Mesenchymal stem cell (in vitro differentiated cells and primary cell): ENCODE measurements around the gene IFT52.

Source experiments
- DNase-seq: peaks from one replicate; pipeline ENCODE4 v3.0.0-alpha.2; 2013
- H2AFZ ChIP-seq: one replicate; pipeline ENCODE4 v1.6.1; 2013; ENCODE audit warnings: low read depth, mild to moderate bottlenecking, control low read depth, inconsistent platforms, low read length, moderate library complexity
- H2AK5ac ChIP-seq: 2 replicates; pipeline ENCODE4 v1.6.1; 2013; ENCODE audit warnings: low read length, moderate library complexity, mild to moderate bottlenecking, inconsistent platforms; ENCODE audit not compliant: severe bottlenecking
- H2BK120ac ChIP-seq: one replicate; pipeline ENCODE4 v1.6.1; 2013; ENCODE audit warnings: low read depth, mild to moderate bottlenecking, inconsistent platforms, low read length, moderate library complexity
- H2BK12ac ChIP-seq, 2 experiments: one replicate each; pipeline ENCODE4 v1.6.1; 2013; ENCODE audit warnings: inconsistent platforms in 2 of 2, low read length in 2 of 2, mild to moderate bottlenecking in 2 of 2, moderate library complexity in 2 of 2, control low read depth in 1 of 2
- H2BK15ac ChIP-seq: one replicate; pipeline ENCODE4 v1.6.1; 2013; ENCODE audit warnings: mild to moderate bottlenecking, low read depth, inconsistent platforms; ENCODE audit not compliant: poor library complexity, severe bottlenecking
- H2BK5ac ChIP-seq: 2 replicates; pipeline ENCODE4 v1.6.1; 2013; ENCODE audit warnings: low read depth, mild to moderate bottlenecking, low read length, control low read depth, inconsistent platforms; ENCODE audit not compliant: poor library complexity, severe bottlenecking
- H3K14ac ChIP-seq, 2 experiments: one replicate each; pipeline ENCODE4 v1.6.1; 2013; ENCODE audit warnings: inconsistent platforms in 2 of 2, low read length in 2 of 2, control low read depth in 1 of 2, mild to moderate bottlenecking in 1 of 2, moderate library complexity in 1 of 2
- H3K18ac ChIP-seq, 2 experiments: one replicate each; pipeline ENCODE4 v1.6.1; 2013; ENCODE audit warnings: inconsistent platforms in 2 of 2, low read length in 2 of 2, control low read depth in 1 of 2, low read depth in 1 of 2, mild to moderate bottlenecking in 1 of 2
- H3K23ac ChIP-seq, 2 experiments: one replicate each; pipeline ENCODE4 v1.6.1; 2013; ENCODE audit warnings: inconsistent platforms in 2 of 2, low read length in 2 of 2, mild to moderate bottlenecking in 2 of 2, moderate library complexity in 2 of 2, control low read depth in 1 of 2
- H3K27ac ChIP-seq: 2 replicates; pipeline ENCODE4 v1.5.1; 2013; ENCODE audit warnings: mild to moderate bottlenecking, moderate library complexity, low read length, control low read depth, inconsistent platforms; ENCODE audit not compliant: poor library complexity, severe bottlenecking
- H3K27me3 ChIP-seq, 2 experiments: 2 replicates each; pipeline versions ENCODE4 v1.6.1 to v1.7.0; 2013; ENCODE audit warnings: low read length in 2 of 2, mild to moderate bottlenecking in 2 of 2, moderate library complexity in 2 of 2, control low read depth in 1 of 2, inconsistent platforms in 1 of 2; ENCODE audit not compliant: control insufficient read depth in 1 of 2, insufficient read depth in 1 of 2
- H3K36me3 ChIP-seq, 2 experiments: 2 replicates each; pipeline versions ENCODE4 v1.6.1 to v1.7.0; 2013; ENCODE audit warnings: low read length in 2 of 2, control low read depth in 1 of 2, inconsistent platforms in 1 of 2, low read depth in 1 of 2, mild to moderate bottlenecking in 1 of 2; ENCODE audit not compliant: insufficient read depth in 2 of 2, control insufficient read depth in 1 of 2
- H3K4ac ChIP-seq, 2 experiments: one replicate each; pipeline ENCODE4 v1.6.1; 2013; ENCODE audit warnings: inconsistent platforms in 2 of 2, low read length in 2 of 2, mild to moderate bottlenecking in 2 of 2, moderate library complexity in 2 of 2, control low read depth in 1 of 2, low read depth in 1 of 2
- H3K4me1 ChIP-seq: 2 replicates; pipeline ENCODE4 v1.6.1; 2013; ENCODE audit warnings: low read depth, low read length, control low read depth; ENCODE audit not compliant: control insufficient read depth, insufficient read depth
- H3K4me2 ChIP-seq: 2 replicates; pipeline ENCODE4 v1.6.1; 2013; ENCODE audit warnings: low read length, mild to moderate bottlenecking, inconsistent platforms; ENCODE audit not compliant: poor library complexity, severe bottlenecking
- H3K4me3 ChIP-seq, 2 experiments: 2 replicates each; pipeline versions ENCODE4 v1.5.1 to v1.7.0; 2013; ENCODE audit warnings: low read length in 2 of 2, mild to moderate bottlenecking in 2 of 2, control low read depth in 1 of 2, low read depth in 1 of 2; ENCODE audit not compliant: insufficient read depth in 1 of 2
- H3K79me1 ChIP-seq: replicated peaks from 2 replicates; pipeline ENCODE4 v1.6.1; 2013; ENCODE audit warnings: mild to moderate bottlenecking, control low read depth, low read length, inconsistent platforms; ENCODE audit not compliant: poor library complexity, severe bottlenecking
- H3K9ac ChIP-seq: 2 replicates; pipeline ENCODE4 v1.7.0; 2013; ENCODE audit warnings: mild to moderate bottlenecking, low read length, moderate library complexity
- H3K9me3 ChIP-seq: 2 replicates; pipeline ENCODE4 v1.7.0; 2013; ENCODE audit warnings: mild to moderate bottlenecking, low read length; ENCODE audit not compliant: control insufficient read depth
- H4K8ac ChIP-seq: one replicate; pipeline ENCODE4 v1.6.1; 2013; ENCODE audit warnings: inconsistent platforms, mild to moderate bottlenecking, low read length, moderate library complexity
- H4K91ac ChIP-seq: one replicate; pipeline ENCODE4 v1.6.1; 2013; ENCODE audit warnings: mild to moderate bottlenecking, low read length, inconsistent platforms
- WGBS: methylation state at CpG from one replicate; pipeline ENCODE4 v1.1.7; 2013; ENCODE audit warnings: mixed read lengths; 5-methylcytosine and 5-hydroxymethylcytosine counted together

IFT52 gene

DNA sequence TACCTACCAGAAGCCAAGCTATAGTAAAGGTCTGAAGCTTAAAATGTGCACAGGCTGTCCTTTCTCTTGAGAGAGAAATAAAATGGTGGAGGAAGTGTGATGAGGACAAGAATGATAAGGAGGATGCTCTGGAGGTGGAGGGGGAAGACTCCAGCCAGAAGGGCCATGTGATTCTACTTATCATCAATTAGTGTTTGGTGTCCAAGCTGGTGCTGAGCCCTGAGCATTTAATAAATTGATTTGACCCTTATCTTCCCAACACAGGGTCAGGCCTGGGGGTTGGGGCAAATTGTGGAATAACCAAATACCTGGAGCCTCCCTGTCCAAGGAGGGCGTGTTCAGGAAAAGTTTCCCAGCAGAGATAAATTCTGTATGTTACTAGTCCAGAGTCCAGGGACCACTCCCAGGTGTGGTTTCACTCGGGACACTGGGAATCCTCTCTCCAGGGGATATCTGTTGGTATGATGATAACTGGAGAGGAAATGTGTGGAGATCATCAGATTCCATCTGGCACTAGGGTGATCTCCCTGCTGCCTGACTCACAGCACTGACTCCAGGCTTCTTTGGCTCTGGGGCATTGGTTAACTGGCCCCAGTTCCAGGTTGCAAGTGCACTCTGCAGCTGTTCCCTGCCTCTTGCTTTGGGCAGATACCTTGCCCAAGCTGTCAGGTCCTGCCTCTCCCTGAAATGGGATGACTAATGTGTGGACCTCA is 72.4 kb downstream of the IFT52 start:
- WGBS, result 80% methylated on average over 2 of the region's 2 CpGs
- no peak overlapping the region for H4K91ac ChIP-seq
- no peak overlapping the region for H2AK5ac ChIP-seq

DNA sequence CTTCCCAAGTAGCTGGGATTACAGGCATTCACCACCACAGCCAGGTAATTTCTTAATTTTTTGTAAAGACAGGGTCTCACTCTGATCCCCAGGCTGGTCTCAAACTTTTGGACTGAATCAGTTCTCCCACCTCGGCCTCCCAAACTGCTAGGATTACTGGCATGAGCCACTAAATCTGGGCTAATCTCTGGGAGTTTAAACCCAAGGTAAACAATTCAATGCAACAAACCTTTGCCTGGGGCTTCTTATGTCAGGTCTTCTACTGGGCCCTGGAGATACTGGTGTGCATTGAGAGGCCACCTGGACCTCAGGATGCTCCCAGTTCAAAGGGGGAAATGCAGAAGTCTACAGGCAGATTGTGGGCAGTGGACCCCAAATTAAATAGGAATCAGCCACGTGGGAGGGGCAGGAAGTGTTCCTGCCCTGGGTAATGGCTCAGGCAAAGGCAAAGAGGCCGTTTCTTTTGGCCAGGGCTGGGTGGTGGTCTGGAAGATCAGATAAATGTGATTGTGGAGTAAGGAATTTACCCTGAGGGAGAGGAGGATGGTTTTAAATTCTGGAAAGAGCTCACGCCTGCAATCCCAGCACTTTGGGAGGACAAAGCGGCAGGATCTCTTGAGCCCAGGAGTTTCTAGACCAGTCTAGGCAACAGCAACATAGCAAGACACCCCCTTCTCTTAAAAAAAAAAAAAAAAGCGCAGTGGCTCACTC is 74.9 kb downstream of the IFT52 start:
- Histone ChIP-seq H3K4me2 (no peak overlapping the region), H3K79me1 (peaks cover 10% of the 10 kb centered on the region), H4K91ac (no peak overlapping the region)

More for the DNA sequence above, 72.4 kb downstream of the IFT52 start:
- Histone ChIP-seq H2BK5ac (no peak overlapping the region), H3K27ac (no peak overlapping the region), H3K23ac (no peak overlapping the region), H2BK120ac (no peak overlapping the region), H3K9ac (no peak overlapping the region), H3K4me2 (no peak overlapping the region), H3K18ac (no peak overlapping the region), H2AFZ (no peak overlapping the region), H3K4ac (no peak overlapping the region), H3K14ac (no peak overlapping the region), H3K9me3 (no peaks in the 10 kb centered on the region), H4K8ac (no peak overlapping the region), H2BK12ac (no peak overlapping the region), H3K27me3 (peaks cover 0 to 16% of the 10 kb centered on the region in 2 experiments), H3K79me1 (peaks cover 6% of the 10 kb centered on the region), H3K36me3 (no peaks in the 10 kb centered on the region), H3K4me3 (no peak overlapping the region), H2BK15ac (no peak overlapping the region), H3K4me1 (peaks cover 18% of the 10 kb centered on the region)
- peak; percentile 11 for DNase-seq

DNA sequence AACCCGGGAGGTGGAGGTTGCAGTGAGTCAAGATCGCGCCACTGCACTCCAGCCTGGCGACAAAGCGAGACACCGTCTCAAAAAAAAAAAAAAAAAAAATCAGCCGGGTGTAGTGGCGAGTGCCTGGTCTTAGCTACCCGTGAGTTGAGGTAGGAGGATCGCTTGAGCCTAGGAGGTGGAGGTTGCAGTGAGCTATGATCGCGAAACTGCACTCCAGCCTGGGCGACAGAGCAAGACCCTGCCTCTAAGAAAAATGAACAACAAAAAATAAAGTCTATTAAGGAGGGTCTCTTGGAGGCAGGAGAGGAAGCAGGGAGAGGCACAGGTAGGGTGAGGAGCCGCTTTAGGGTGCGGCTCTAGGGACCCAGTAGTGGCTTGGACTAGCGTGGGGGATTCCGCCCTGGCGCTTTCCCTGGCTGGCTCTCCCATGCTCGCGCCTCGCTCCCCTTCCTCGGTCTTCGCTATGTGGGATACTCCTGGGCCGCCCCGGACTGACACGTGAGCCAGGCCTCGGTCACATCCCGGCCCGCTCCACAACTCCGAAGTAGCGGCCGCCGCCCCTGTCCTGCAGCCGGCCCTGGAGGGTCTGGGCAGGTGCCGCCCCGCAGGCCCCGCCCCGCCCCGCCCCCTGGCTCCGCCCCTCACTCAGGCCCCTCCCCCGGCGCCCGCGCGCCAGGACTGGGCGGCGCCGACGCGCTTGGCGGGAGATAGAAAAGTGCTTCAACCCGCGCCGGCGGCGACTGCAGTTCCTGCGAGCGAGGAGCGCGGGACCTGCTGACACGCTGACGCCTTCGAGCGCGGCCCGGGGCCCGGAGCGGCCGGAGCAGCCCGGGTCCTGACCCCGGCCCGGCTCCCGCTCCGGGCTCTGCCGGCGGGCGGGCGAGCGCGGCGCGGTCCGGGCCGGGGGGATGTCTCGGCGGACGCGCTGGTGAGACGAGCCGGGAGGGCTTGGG is 75.9 kb downstream of the IFT52 start, which contains the start of gene MYBL2:
MYBL2 (plus strand) TSS at position 739 of the 953 bp plus-strand sequence; CDS start at position 909, 170 bp downstream.
- H2BK5ac ChIP-seq, result no peak within 1 kb of the TSS

More for the DNA sequence above, 74.9 kb downstream of the IFT52 start:
- H2BK120ac ChIP-seq, result no peak overlapping the region
- no peak overlapping the region for H4K8ac ChIP-seq
- H2AK5ac ChIP-seq, result no peak overlapping the region
- H3K18ac ChIP-seq, result no peak overlapping the region
- H3K4ac ChIP-seq, result no peak overlapping the region
- H2BK5ac ChIP-seq, result no peak overlapping the region
- no peaks in the 10 kb centered on the region for H3K9me3 ChIP-seq
- H2BK12ac ChIP-seq, result no peak overlapping the region
- H3K23ac ChIP-seq, result no peak overlapping the region
- 68% methylated on average over 5 of the region's 6 CpGs for WGBS
- H3K4me1 ChIP-seq, result peaks cover 22% of the 10 kb centered on the region
- H3K27me3 ChIP-seq, result peaks cover 0 to 16% of the 10 kb centered on the region in 2 experiments
- no peak overlapping the region for H3K9ac ChIP-seq
- no peak overlapping the region for H3K27ac ChIP-seq
- H2BK15ac ChIP-seq, result no peak overlapping the region
- no peaks in the 10 kb centered on the region for H3K36me3 ChIP-seq
- no peak overlapping the region for H3K4me3 ChIP-seq
- H3K14ac ChIP-seq, result no peak overlapping the region
- DNase-seq, result no peak
- no peak overlapping the region for H2AFZ ChIP-seq

More for the DNA sequence above, 75.9 kb downstream of the IFT52 start, which contains the start of gene MYBL2:
- whole genome bisulfite sequencing, result 29% methylated on average over 33 of the region's 90 CpGs
- H2AK5ac ChIP-seq, result no peak within 1 kb of the TSS
- H3K4ac ChIP-seq, result no peak within 1 kb of the TSS
- H3K23ac ChIP-seq, result peak within 1 kb of the TSS in 1 of 2 experiments; percentile 46
- H3K9ac ChIP-seq, result no peak within 1 kb of the TSS
- H4K91ac ChIP-seq, result no peak within 1 kb of the TSS
- no peak within 1 kb of the TSS for H3K27ac ChIP-seq
- H3K9me3 ChIP-seq, result no peaks in the 10 kb centered on the region
- peaks cover 0 to 16% of the 10 kb centered on the region in 2 experiments for H3K27me3 ChIP-seq
- H3K4me3 ChIP-seq, result peak within 1 kb of the TSS; percentile 62 to 67
- H3K14ac ChIP-seq, result no peak within 1 kb of the TSS
- H3K36me3 ChIP-seq, result no peaks in the 10 kb centered on the region
- peaks cover 11% of the 10 kb centered on the region for H3K79me1 ChIP-seq
- H2AFZ ChIP-seq, result peak within 1 kb of the TSS; percentile 93
- peak within 1 kb of the TSS; percentile 18 for H2BK15ac ChIP-seq
- no peak within 1 kb of the TSS for H2BK12ac ChIP-seq
- H4K8ac ChIP-seq, result peak within 1 kb of the TSS; percentile 59
- no peak within 1 kb of the TSS for H2BK120ac ChIP-seq
- H3K4me2 ChIP-seq, result peak within 1 kb of the TSS; percentile 95
- DNase-seq, result peak; percentile 63
- peaks cover 22% of the 10 kb centered on the region for H3K4me1 ChIP-seq
- peak within 1 kb of the TSS in 1 of 2 experiments; percentile 57 for H3K18ac ChIP-seq
